ENCODE results near the gene USP48.

GRCh38 chr1:21741206-21741605, 41.7 kb downstream of the USP48 start:
- TF ChIP-seq POLR2A (IDR thresholded peaks at IDR 0.05) (no peak), CTCF (IDR thresholded peaks at IDR 0.05 in 4 of 5, conservative IDR thresholded peaks at IDR 0.05 in 1 of 5) (no peak)

All from gastrocnemius medialis (tissue), 4 donors.